HEK293 (cell line): Measurements from ENCODE around the gene RIN3.

Source experiments
- TCF7L2 ChIP-seq: IDR thresholded peaks from 2 replicates; pipeline ENCODE4 v1.6.1; 2011; ENCODE audit warnings: low read depth, mild to moderate bottlenecking, inconsistent platforms, low read length, moderate library complexity, borderline replicate concordance
- ZNF350 ChIP-seq: fragments of 450-650 bp; formaldehyde crosslinking; IDR thresholded peaks from 2 replicates; pipeline ENCODE4 v1.5.0; 2017; ENCODE audit warnings: missing biosample characterization, mild to moderate bottlenecking, missing genetic modification characterization
- TF ChIP-seq, protein P1 (sequence below): fragments of 450-650 bp; formaldehyde crosslinking; IDR thresholded peaks from 2 replicates; pipeline ENCODE4 v1.5.1; 2016; ENCODE audit warnings: missing biosample characterization, missing genetic modification characterization

DNA sequence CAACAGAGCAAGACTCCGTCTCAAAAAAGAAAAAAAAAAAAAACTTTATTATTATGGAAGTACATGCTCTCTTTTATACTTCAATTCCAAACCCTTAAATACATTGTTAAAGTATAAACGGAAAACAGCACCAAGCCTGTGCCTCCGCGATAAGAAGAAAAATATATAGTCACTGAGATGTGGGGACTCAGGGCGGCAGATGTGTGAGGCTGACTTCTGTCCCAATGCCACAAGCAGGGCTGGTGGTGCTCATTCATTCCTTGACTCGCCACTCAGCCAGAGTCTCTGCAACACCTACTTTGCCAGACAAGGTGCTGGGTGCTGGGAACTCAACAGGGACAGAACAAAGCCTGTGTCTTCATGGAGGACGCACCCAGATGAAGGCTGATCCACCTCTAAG is 221.0 kb downstream of the RIN3 start:
- no peak for TF ChIP-seq ZNF350 (tag by site-specific recombination)
- TF ChIP-seq, protein P1, sequence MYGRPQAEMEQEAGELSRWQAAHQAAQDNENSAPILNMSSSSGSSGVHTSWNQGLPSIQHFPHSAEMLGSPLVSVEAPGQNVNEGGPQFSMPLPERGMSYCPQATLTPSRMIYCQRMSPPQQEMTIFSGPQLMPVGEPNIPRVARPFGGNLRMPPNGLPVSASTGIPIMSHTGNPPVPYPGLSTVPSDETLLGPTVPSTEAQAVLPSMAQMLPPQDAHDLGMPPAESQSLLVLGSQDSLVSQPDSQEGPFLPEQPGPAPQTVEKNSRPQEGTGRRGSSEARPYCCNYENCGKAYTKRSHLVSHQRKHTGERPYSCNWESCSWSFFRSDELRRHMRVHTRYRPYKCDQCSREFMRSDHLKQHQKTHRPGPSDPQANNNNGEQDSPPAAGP (tag by site-specific recombination): no peak
- TF ChIP-seq TCF7L2: no peak
